ENCODE data around the gene CADM3.

CADM3 gene

GRCh38 chr1:159207080-159207479 lies 35.7 kb downstream of the CADM3 start:
- DNase-seq (ENCODE audit: low read depth, low spot score): no peak
- Histone ChIP-seq H3K36me3 (ENCODE audit: insufficient read depth, low read length) (no peaks in the 10 kb centered on the region), H3K9ac (ENCODE audit: insufficient read length) (no peak overlapping the region), H3K9me3 (ENCODE audit: low read depth, low read length) (no peaks in the 10 kb centered on the region), H3K4me3 (no peak overlapping the region), H3K27ac (no peak overlapping the region)
- TF ChIP-seq EZH2 (IDR thresholded peaks at IDR 0.05): no peak
- no peak for TF ChIP-seq FOXP2 (optimal IDR thresholded peaks at IDR 0.05; ENCODE audit: control extremely low read depth, extremely low read length, insufficient read depth)
- no peak for TF ChIP-seq POLR2AphosphoS5 (IDR thresholded peaks at IDR 0.05; ENCODE audit: borderline replicate concordance, low read depth, low read length)

GRCh38 chr1:159207774-159208173 lies 36.4 kb downstream of the CADM3 start:
- no peak overlapping the region for H3K27ac ChIP-seq
- no peaks in the 10 kb centered on the region for H3K9me3 ChIP-seq (ENCODE audit: low read depth, low read length)
- H3K4me3 ChIP-seq: no peak overlapping the region
- no peaks in the 10 kb centered on the region for H3K36me3 ChIP-seq (ENCODE audit: insufficient read depth, low read length)
- no peak overlapping the region for H3K9ac ChIP-seq (ENCODE audit: insufficient read length)
- no peak for TF ChIP-seq FOXP2 (optimal IDR thresholded peaks at IDR 0.05; ENCODE audit: control extremely low read depth, extremely low read length, insufficient read depth)
- TF ChIP-seq EZH2 (IDR thresholded peaks at IDR 0.05): no peak
- no peak for TF ChIP-seq POLR2AphosphoS5 (IDR thresholded peaks at IDR 0.05; ENCODE audit: borderline replicate concordance, low read depth, low read length)
- DNase-seq (ENCODE audit: low read depth, low spot score): no peak

GRCh38 chr1:159208175-159208825 lies 36.9 kb downstream of the CADM3 start:
- no peak overlapping the region for H3K27ac ChIP-seq
- H3K36me3 ChIP-seq (ENCODE audit: insufficient read depth, low read length): no peaks in the 10 kb centered on the region
- no peak for TF ChIP-seq FOXP2 (optimal IDR thresholded peaks at IDR 0.05; ENCODE audit: control extremely low read depth, extremely low read length, insufficient read depth)
- no peak for TF ChIP-seq EZH2 (IDR thresholded peaks at IDR 0.05)
- no peak for TF ChIP-seq POLR2AphosphoS5 (IDR thresholded peaks at IDR 0.05; ENCODE audit: borderline replicate concordance, low read depth, low read length)
- DNase-seq (ENCODE audit: low read depth, low spot score): no peak
- H3K9me3 ChIP-seq (ENCODE audit: low read depth, low read length): no peaks in the 10 kb centered on the region
- no peak overlapping the region for H3K9ac ChIP-seq (ENCODE audit: insufficient read length)
- no peak overlapping the region for H3K4me3 ChIP-seq

GRCh38 chr1:159209061-159209460 lies 37.6 kb downstream of the CADM3 start:
- TF ChIP-seq FOXP2 (optimal IDR thresholded peaks at IDR 0.05; ENCODE audit: control extremely low read depth, extremely low read length, insufficient read depth): no peak
- TF ChIP-seq EZH2 (IDR thresholded peaks at IDR 0.05): no peak
- no peak for TF ChIP-seq POLR2AphosphoS5 (IDR thresholded peaks at IDR 0.05; ENCODE audit: borderline replicate concordance, low read depth, low read length)
- DNase-seq (ENCODE audit: low read depth, low spot score): no peak
- no peaks in the 10 kb centered on the region for H3K36me3 ChIP-seq (ENCODE audit: insufficient read depth, low read length)
- H3K9me3 ChIP-seq (ENCODE audit: low read depth, low read length): no peaks in the 10 kb centered on the region
- H3K4me3 ChIP-seq: no peak overlapping the region
- H3K9ac ChIP-seq (ENCODE audit: insufficient read length): no peak overlapping the region
- H3K27ac ChIP-seq: no peak overlapping the region

- Histone ChIP-seq H3K9ac (ENCODE audit: insufficient read length) (no peak overlapping the region), H3K27ac (no peak overlapping the region), H3K4me3 (no peak overlapping the region), H3K9me3 (ENCODE audit: low read depth, low read length) (no peaks in the 10 kb centered on the region), H3K36me3 (ENCODE audit: insufficient read depth, low read length) (no peaks in the 10 kb centered on the region)
- no peak for DNase-seq (ENCODE audit: low read depth, low spot score)
- no peak for TF ChIP-seq POLR2AphosphoS5 (IDR thresholded peaks at IDR 0.05; ENCODE audit: borderline replicate concordance, low read depth, low read length)
- no peak for TF ChIP-seq FOXP2 (optimal IDR thresholded peaks at IDR 0.05; ENCODE audit: control extremely low read depth, extremely low read length, insufficient read depth)
- TF ChIP-seq EZH2 (IDR thresholded peaks at IDR 0.05): no peak
These were observed 40.1 kb downstream of the CADM3 start for GRCh38 chr1:159211331-159212136.

GRCh38 chr1:159212596-159212995 lies 41.2 kb downstream of the CADM3 start:
- no peak for TF ChIP-seq FOXP2 (optimal IDR thresholded peaks at IDR 0.05; ENCODE audit: control extremely low read depth, extremely low read length, insufficient read depth)
- no peak for TF ChIP-seq POLR2AphosphoS5 (IDR thresholded peaks at IDR 0.05; ENCODE audit: borderline replicate concordance, low read depth, low read length)
- TF ChIP-seq EZH2 (IDR thresholded peaks at IDR 0.05): no peak
- Histone ChIP-seq H3K9ac (ENCODE audit: insufficient read length) (no peak overlapping the region), H3K27ac (no peak overlapping the region), H3K36me3 (ENCODE audit: insufficient read depth, low read length) (no peaks in the 10 kb centered on the region), H3K9me3 (ENCODE audit: low read depth, low read length) (no peaks in the 10 kb centered on the region), H3K4me3 (no peak overlapping the region)
- no peak for DNase-seq (ENCODE audit: low read depth, low spot score)

GRCh38 chr1:159214149-159214760 lies 42.8 kb downstream of the CADM3 start:
- Histone ChIP-seq H3K36me3 (ENCODE audit: insufficient read depth, low read length) (no peaks in the 10 kb centered on the region), H3K27ac (no peak overlapping the region), H3K9me3 (ENCODE audit: low read depth, low read length) (no peaks in the 10 kb centered on the region), H3K9ac (ENCODE audit: insufficient read length) (no peak overlapping the region), H3K4me3 (no peak overlapping the region)
- TF ChIP-seq POLR2AphosphoS5 (IDR thresholded peaks at IDR 0.05; ENCODE audit: borderline replicate concordance, low read depth, low read length) (no peak), EZH2 (IDR thresholded peaks at IDR 0.05) (no peak), FOXP2 (optimal IDR thresholded peaks at IDR 0.05; ENCODE audit: control extremely low read depth, extremely low read length, insufficient read depth) (no peak)
- DNase-seq (ENCODE audit: low read depth, low spot score): no peak

Data from SK-N-MC (cell line).